HG03571 (cell line): Measurements from ENCODE around the gene HOXD12.

Experiments
- ATAC-seq: cut with Tn5 transposase; IDR thresholded peaks from one replicate; pipeline ENCODE4 v1.9.1; 2021; ENCODE audit not compliant: unreplicated experiment

HOXD12 gene

GRCh38 chr2:176130957-176131847, 31.6 kb downstream of the HOXD12 start:
- ATAC-seq, result no peak

- ATAC-seq, result no peak
Measured at GRCh38 chr2:176131848-176132158, 32.2 kb downstream of the HOXD12 start.

- ATAC-seq, result no peak
Measured at GRCh38 chr2:176132205-176133171, 32.9 kb downstream of the HOXD12 start.

GRCh38 chr2:176133389-176133788, 33.8 kb downstream of the HOXD12 start:
- ATAC-seq, result no peak

- no peak for ATAC-seq
Measured at GRCh38 chr2:176134035-176134434, 34.4 kb downstream of the HOXD12 start.

GRCh38 chr2:176135035-176135440, 35.4 kb downstream of the HOXD12 start:
- no peak for ATAC-seq

- ATAC-seq, result no peak
Measured at GRCh38 chr2:176136374-176137251, 37.0 kb downstream of the HOXD12 start.

GRCh38 chr2:176137252-176137580, 37.6 kb downstream of the HOXD12 start:
- no peak for ATAC-seq

- no peak for ATAC-seq
Measured at GRCh38 chr2:176137906-176138305, 38.3 kb downstream of the HOXD12 start.

- ATAC-seq, result no peak
Measured at GRCh38 chr2:176138526-176138922, 38.9 kb downstream of the HOXD12 start.

- no peak for ATAC-seq
Measured at GRCh38 chr2:176138923-176139660, 39.5 kb downstream of the HOXD12 start.

GRCh38 chr2:176139661-176140512, 40.3 kb downstream of the HOXD12 start:
- no peak for ATAC-seq

GRCh38 chr2:176140513-176141317, 41.1 kb downstream of the HOXD12 start:
- peak; percentile 93 for ATAC-seq

GRCh38 chr2:176142281-176142680, 42.7 kb downstream of the HOXD12 start:
- ATAC-seq, result no peak

- ATAC-seq, result no peak
Measured at GRCh38 chr2:176145085-176145969, 45.7 kb downstream of the HOXD12 start.

- no peak for ATAC-seq
Measured at GRCh38 chr2:176146101-176146500, 46.5 kb downstream of the HOXD12 start.

- no peak for ATAC-seq
Measured at GRCh38 chr2:176146645-176147044, 47.0 kb downstream of the HOXD12 start.
